H1 (cell line): Measurements from ENCODE around the gene SLAMF6. TPM values are rescaled to one million over a fixed set of nuclear protein-coding genes. Genes with fewer than 3 reads are reported as not detected.

Experiments used
- NRF1 ChIP-seq: IDR thresholded peaks from 2 replicates; pipeline ENCODE4 v1.6.1; 2011; ENCODE audit warnings: mild to moderate bottlenecking, low read depth, low read length, improper control_type of control experiment
- polyA plus RNA-seq, 7 experiments: library from polyadenylated mRNA; depleted of rRNA in 3 of 7; stranded (reverse) in 5 of 7; unstranded in 2 of 7; fragments of >200 nt in 5 of 7; fragments of 200-250 nt in 2 of 7; gene quantifications; 1 replicate in 5 of 7; 2 replicates in 1 of 7; 4 replicates in 1 of 7; pipeline versions ENCODE4 v1.2.1 to v1.2.3, GENCODE V29; 2011 to 2013; ENCODE audit warnings: missing spikeins in 2 of 7, mixed read lengths in 2 of 7
- total RNA-seq: library from RNA; stranded (reverse); fragmentation: NEBNext Ultra II Directional; extraction: Animal tissue kit (Norgen Biotek cat#: 25700); gene quantifications from 2 replicates; pipeline ENCODE4 v1.2.1, GENCODE V29; 2021

The SLAMF6 gene
- total and polyA plus RNA-seq, 2 of the 8 experiments (the other 6 are each of a cell fraction or from before 2014, with no cell fraction given) = not detected

GRCh38 chr1:160548960-160549664 lies 26.1 kb upstream of the SLAMF6 start (continued):
- no peak for TF ChIP-seq NRF1
